Uterus (tissue), 2 donors: Measurements from ENCODE around the gene ATXN1L.

Experiments used
- POLR2A ChIP-seq, 2 donors: fragments of 450-650 bp; IDR thresholded peaks; one replicate each; pipeline ENCODE4 v1.6.1; 2016; ENCODE audit warnings: antibody characterized with exemption in 2 of 2, mild to moderate bottlenecking in 1 of 2, moderate library complexity in 1 of 2
- TF ChIP-seq, protein P1 (sequence below), 4 experiments: fragments of 200-600 bp in 2 of 4; fragments of 450-650 bp in 2 of 4; sonication (generic) in 2 of 4; IDR thresholded peaks; one replicate each; pipeline ENCODE4 v1.5.1; 2016 to 2019; ENCODE audit warnings: antibody characterized with exemption in 4 of 4, mild to moderate bottlenecking in 2 of 4, moderate library complexity in 1 of 4

DNA sequence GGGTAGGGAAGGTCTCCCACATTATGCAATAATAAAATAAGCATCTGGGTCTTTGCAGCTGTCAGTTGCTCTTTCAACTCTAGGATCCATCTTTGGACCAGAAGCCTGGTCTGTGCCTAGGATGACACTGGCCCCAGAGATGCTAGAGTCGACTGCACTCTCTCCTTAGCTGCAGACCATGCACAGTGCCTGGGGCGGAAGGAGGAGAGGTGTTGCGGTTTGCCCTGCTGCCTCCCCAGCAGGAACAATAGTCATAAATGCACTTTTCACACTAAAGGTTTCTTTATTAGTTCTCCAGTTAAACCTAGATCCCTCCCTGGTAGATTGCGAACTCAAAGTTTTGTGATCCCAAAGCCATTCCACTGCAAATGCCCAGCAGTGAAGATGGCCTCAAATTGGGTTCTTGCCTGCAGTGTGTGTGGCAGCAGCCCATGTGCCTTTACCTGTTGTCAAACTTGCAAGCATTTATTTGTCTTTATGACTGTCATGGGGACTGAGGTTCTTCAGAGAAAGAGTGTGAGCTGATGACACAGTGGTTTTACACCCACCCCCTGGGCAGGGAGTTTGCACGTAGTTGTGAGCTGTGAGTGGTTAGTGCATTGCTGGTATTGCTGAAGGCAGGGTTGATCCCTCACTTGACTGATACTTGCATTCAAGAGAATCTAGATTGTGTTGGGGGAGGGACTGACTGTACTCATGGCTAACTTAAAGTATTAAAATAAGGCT, 10.3 kb downstream of the ATXN1L start:
- TF ChIP-seq, protein P1, sequence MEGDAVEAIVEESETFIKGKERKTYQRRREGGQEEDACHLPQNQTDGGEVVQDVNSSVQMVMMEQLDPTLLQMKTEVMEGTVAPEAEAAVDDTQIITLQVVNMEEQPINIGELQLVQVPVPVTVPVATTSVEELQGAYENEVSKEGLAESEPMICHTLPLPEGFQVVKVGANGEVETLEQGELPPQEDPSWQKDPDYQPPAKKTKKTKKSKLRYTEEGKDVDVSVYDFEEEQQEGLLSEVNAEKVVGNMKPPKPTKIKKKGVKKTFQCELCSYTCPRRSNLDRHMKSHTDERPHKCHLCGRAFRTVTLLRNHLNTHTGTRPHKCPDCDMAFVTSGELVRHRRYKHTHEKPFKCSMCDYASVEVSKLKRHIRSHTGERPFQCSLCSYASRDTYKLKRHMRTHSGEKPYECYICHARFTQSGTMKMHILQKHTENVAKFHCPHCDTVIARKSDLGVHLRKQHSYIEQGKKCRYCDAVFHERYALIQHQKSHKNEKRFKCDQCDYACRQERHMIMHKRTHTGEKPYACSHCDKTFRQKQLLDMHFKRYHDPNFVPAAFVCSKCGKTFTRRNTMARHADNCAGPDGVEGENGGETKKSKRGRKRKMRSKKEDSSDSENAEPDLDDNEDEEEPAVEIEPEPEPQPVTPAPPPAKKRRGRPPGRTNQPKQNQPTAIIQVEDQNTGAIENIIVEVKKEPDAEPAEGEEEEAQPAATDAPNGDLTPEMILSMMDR (IDR thresholded peaks at IDR 0.05) = no peak
- TF ChIP-seq POLR2A (IDR thresholded peaks at IDR 0.05) = no peak
